Chondrocyte (in vitro differentiated cells): Measurements from ENCODE around the gene CDS1. TPM values are rescaled to one million over a fixed set of nuclear protein-coding genes. Genes with fewer than 3 reads are reported as not detected.

ENCODE experiments used
- DNase-seq: peaks from one replicate; pipeline ENCODE4 v3.0.0; 2021; ENCODE audit warnings: mixed read lengths, low spot score
- H3K27ac Mint-ChIP-seq: one replicate; pipeline ENCODE4 v1.8.0; 2021; ENCODE audit warnings: mild to moderate bottlenecking, moderate library complexity, mixed read lengths; ENCODE audit not compliant: unreplicated experiment
- H3K27me3 Mint-ChIP-seq: 2 replicates; pipeline ENCODE4 v1.8.0; 2021; ENCODE audit warnings: low read depth, mixed read lengths
- H3K36me3 Mint-ChIP-seq: 2 replicates; pipeline ENCODE4 v1.8.0; 2021; ENCODE audit warnings: low read depth, mixed read lengths
- H3K4me1 Mint-ChIP-seq: 2 replicates; pipeline ENCODE4 v1.8.0; 2021; ENCODE audit warnings: low read depth, mild to moderate bottlenecking, mixed read lengths
- H3K4me3 Mint-ChIP-seq: one replicate; pipeline ENCODE4 v1.8.0; 2021; ENCODE audit warnings: mild to moderate bottlenecking, moderate library complexity, mixed read lengths; ENCODE audit not compliant: unreplicated experiment
- H3K9me3 Mint-ChIP-seq: 2 replicates; pipeline ENCODE4 v1.8.0; 2021; ENCODE audit warnings: low read depth, mixed read lengths
- CTCF ChIP-seq: fragments of 200-600 bp; sonication (generic); IDR thresholded peaks from 2 replicates; pipeline ENCODE4 v1.5.0; 2021; ENCODE audit warnings: antibody characterized with exemption, mild to moderate bottlenecking, moderate library complexity
- total RNA-seq: library from RNA; stranded (reverse); gene quantifications from 3 replicates; pipeline ENCODE4 v1.2.1, GENCODE V29; 2021

Gene CDS1
- total RNA-seq, 1 donor from 2014 or later = 0.30 TPM

GRCh38 chr4:84626673-84627072, 43.7 kb downstream of the CDS1 start:
- H3K4me3 Mint-ChIP-seq = no peak overlapping the region
- H3K27ac Mint-ChIP-seq = no peak overlapping the region
- DNase-seq = no peak
- peaks cover 3% of the 10 kb centered on the region for H3K4me1 Mint-ChIP-seq
- TF ChIP-seq CTCF = no peak
- no peaks in the 10 kb centered on the region for H3K9me3 Mint-ChIP-seq
- H3K27me3 Mint-ChIP-seq = no peaks in the 10 kb centered on the region
- no peaks in the 10 kb centered on the region for H3K36me3 Mint-ChIP-seq

GRCh38 chr4:84631573-84631972, 48.6 kb downstream of the CDS1 start:
- no peak for TF ChIP-seq CTCF
- Mint-ChIP-seq H3K27me3 (peaks cover 2% of the 10 kb centered on the region), H3K4me3 (no peak overlapping the region)

DNA sequence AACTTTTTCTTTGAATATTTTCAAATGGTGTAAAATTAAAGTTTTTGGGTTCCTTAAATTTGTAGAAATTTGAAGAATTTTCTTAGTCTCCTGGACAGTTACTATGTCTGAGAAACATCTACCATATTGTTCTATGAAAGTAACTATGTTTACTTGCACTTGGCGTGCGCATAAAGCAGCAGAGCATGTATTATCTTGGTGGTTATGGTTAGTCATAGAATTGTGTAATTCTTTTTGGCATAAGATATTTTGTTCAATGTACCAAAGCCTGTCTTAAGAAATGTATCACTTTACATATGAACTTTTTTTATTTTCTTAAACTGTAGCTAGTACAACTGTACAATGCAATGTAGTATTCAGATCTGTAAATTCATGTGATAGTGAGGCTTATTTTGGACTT, 49.2 kb downstream of the CDS1 start:
- peaks cover 2% of the 10 kb centered on the region for H3K27me3 Mint-ChIP-seq
- DNase-seq = no peak
- H3K4me3 Mint-ChIP-seq = no peak overlapping the region
- TF ChIP-seq CTCF = no peak
- peaks cover 2% of the 10 kb centered on the region for H3K36me3 Mint-ChIP-seq
- H3K4me1 Mint-ChIP-seq = peaks cover 5% of the 10 kb centered on the region
- H3K27ac Mint-ChIP-seq = no peak overlapping the region
- no peaks in the 10 kb centered on the region for H3K9me3 Mint-ChIP-seq

More at GRCh38 chr4:84631573-84631972, 48.6 kb downstream of the CDS1 start:
- DNase-seq = no peak
- Mint-ChIP-seq H3K27ac (no peak overlapping the region), H3K36me3 (peaks cover 2% of the 10 kb centered on the region), H3K4me1 (peaks cover 5% of the 10 kb centered on the region), H3K9me3 (no peaks in the 10 kb centered on the region)

- TF ChIP-seq CTCF = no peak
- H3K27me3 Mint-ChIP-seq = peaks cover 2% of the 10 kb centered on the region
- DNase-seq = no peak
These were observed 52.0 kb downstream of the CDS1 start for GRCh38 chr4:84634961-84635360.

GRCh38 chr4:84638092-84638491, 55.2 kb downstream of the CDS1 start:
- H3K4me3 Mint-ChIP-seq = no peak overlapping the region
- DNase-seq = no peak
- TF ChIP-seq CTCF = no peak
- H3K27me3 Mint-ChIP-seq = peaks cover 2% of the 10 kb centered on the region
- no peaks in the 10 kb centered on the region for H3K9me3 Mint-ChIP-seq
- H3K27ac Mint-ChIP-seq = no peak overlapping the region
- H3K36me3 Mint-ChIP-seq = peaks cover 2% of the 10 kb centered on the region
- no peaks in the 10 kb centered on the region for H3K4me1 Mint-ChIP-seq

More at GRCh38 chr4:84634961-84635360, 52.0 kb downstream of the CDS1 start:
- Mint-ChIP-seq H3K36me3 (peaks cover 2% of the 10 kb centered on the region), H3K4me3 (no peak overlapping the region), H3K9me3 (no peaks in the 10 kb centered on the region), H3K4me1 (peaks cover 5% of the 10 kb centered on the region), H3K27ac (no peak overlapping the region)
